C4-2B (cell line): ENCODE data around the gene FLT1.

ENCODE experiments used
- CTCF ChIP-seq: fragments of 450-650 bp; conservative IDR thresholded peaks from 2 replicates; pipeline ENCODE4 v1.5.1; 2017; ENCODE audit warnings: mild to moderate bottlenecking
- ZFX ChIP-seq: fragments of 450-650 bp; IDR thresholded peaks from 2 replicates; pipeline ENCODE4 v1.6.1; 2017

- no peak for TF ChIP-seq CTCF
- TF ChIP-seq ZFX: no peak
Observed at GRCh38 chr13:28337166-28338005, 157.5 kb downstream of the FLT1 start.
